HepG2 (cell line): Measurements from ENCODE around the gene NHSL1. TPM values are rescaled to one million over a fixed set of nuclear protein-coding genes. Genes with fewer than 3 reads are reported as not detected.

Experiments
- ARID5B ChIP-seq: IDR thresholded peaks from 2 replicates; pipeline ENCODE4 v1.4.0; 2020; ENCODE audit warnings: mild to moderate bottlenecking, missing genetic modification reagents
- BCLAF1 ChIP-seq: fragments of 450-650 bp; IDR thresholded peaks from 2 replicates; pipeline ENCODE4 v1.6.1; 2017; ENCODE audit warnings: mild to moderate bottlenecking
- CEBPB ChIP-seq: IDR thresholded peaks from 2 replicates; pipeline ENCODE4 v1.6.1; 2011; ENCODE audit warnings: low read depth, low read length, improper control_type of control experiment, borderline replicate concordance
- DMTF1 ChIP-seq: sonication (generic); formaldehyde crosslinking; IDR thresholded peaks from 2 replicates; pipeline ENCODE4 v1.4.0; 2020; ENCODE audit warnings: mild to moderate bottlenecking, missing genetic modification reagents
- GPN1 ChIP-seq: sonication (generic); formaldehyde crosslinking; IDR thresholded peaks from 2 replicates; pipeline ENCODE4 v1.5.1; 2020; ENCODE audit warnings: missing genetic modification reagents, borderline replicate concordance
- JUNB ChIP-seq: sonication (generic); formaldehyde crosslinking; IDR thresholded peaks from 2 replicates; pipeline ENCODE4 v1.8.0; 2022; ENCODE audit warnings: missing genetic modification reagents, mild to moderate bottlenecking, borderline replicate concordance
- KLF6 ChIP-seq: IDR thresholded peaks from 2 replicates; pipeline ENCODE4 v1.8.0; 2016; ENCODE audit warnings: missing biosample characterization, missing genetic modification reagents
- NONO ChIP-seq, 2 experiments: fragments of 450-650 bp in 1 of 2; sonication (generic) in 1 of 2; formaldehyde crosslinking in 1 of 2; IDR thresholded peaks in 1 of 2; conservative IDR thresholded peaks in 1 of 2; 2 replicates each; pipeline versions ENCODE4 v1.6.1 to v1.8.0; 2017 to 2022; ENCODE audit warnings: mild to moderate bottlenecking in 1 of 2, missing genetic modification reagents in 1 of 2, moderate library complexity in 1 of 2
- ZBTB42 ChIP-seq: sonication (generic); formaldehyde crosslinking; IDR thresholded peaks from 2 replicates; pipeline ENCODE4 v1.5.0; 2020; ENCODE audit warnings: mild to moderate bottlenecking, missing genetic modification reagents
- ZNF280D ChIP-seq: sonication (generic); formaldehyde crosslinking; IDR thresholded peaks from 2 replicates; pipeline ENCODE4 v1.5.1; 2020; ENCODE audit warnings: mild to moderate bottlenecking, missing genetic modification reagents
- ZNF770 ChIP-seq: sonication (generic); formaldehyde crosslinking; IDR thresholded peaks from 2 replicates; pipeline ENCODE4 v1.5.0; 2020; ENCODE audit warnings: mild to moderate bottlenecking, missing genetic modification reagents
- ZNF83 ChIP-seq: sonication (generic); formaldehyde crosslinking; IDR thresholded peaks from 2 replicates; pipeline ENCODE4 v1.4.0; 2020; ENCODE audit warnings: missing genetic modification reagents, mild to moderate bottlenecking, borderline replicate concordance
- ZSCAN29 ChIP-seq: sonication (generic); formaldehyde crosslinking; conservative IDR thresholded peaks from 2 replicates; pipeline ENCODE4 v1.4.0; 2020; ENCODE audit warnings: mild to moderate bottlenecking, missing genetic modification reagents
- polyA plus RNA-seq, 8 experiments: library from polyadenylated mRNA; depleted of rRNA in 3 of 8; stranded (reverse) in 7 of 8; unstranded in 1 of 8; fragments of >200 nt; fragmentation: Illumina TruSeq in 4 of 8; extraction: Trizol in 4 of 8; gene quantifications; 2 replicates each; pipeline versions ENCODE4 v1.2.1 to v1.2.3, GENCODE V29; 2011 to 2016; ENCODE audit warnings: low read depth in 4 of 8, missing spikeins in 1 of 8, mixed read lengths in 1 of 8; ENCODE audit not compliant: insufficient read depth in 1 of 8
- total RNA-seq, 5 experiments: library from RNA; depleted of rRNA; stranded (reverse); fragments of >200 nt; fragmentation: Illumina TruSeq; extraction: Trizol; gene quantifications; 2 replicates each; pipeline ENCODE4 v1.2.3, GENCODE V29; 2016; ENCODE audit warnings: low read depth in 1 of 5

NHSL1 gene
- total and polyA plus RNA-seq, 2 of the 13 experiments (the other 11 are each of a cell fraction or from before 2014, with no cell fraction given), result 24.9 to 53.6 TPM

GRCh38 chr6:138422861-138423260 lies 76.4 kb downstream of the NHSL1 start (continued):
- TF ChIP-seq DMTF1 (no peak), CEBPB (peak; percentile 18; the same call in 1 of the 2 replicates), BCLAF1 (no peak), GPN1 (no peak), ZBTB42 (no peak), ZNF770 (no peak), KLF6 (CRISPR knock-in tag) (no peak), ZSCAN29 (no peak), ZNF83 (CRISPR knock-in tag) (no peak), ZNF280D (CRISPR knock-in tag) (no peak), ARID5B (CRISPR knock-in tag) (peak; percentile 48), JUNB (CRISPR knock-in tag) (no peak), NONO (IDR thresholded peaks at IDR 0.05) (no peak), NONO (CRISPR knock-in tag; conservative IDR thresholded peaks at IDR 0.05) (no peak)
